NCI-H2196 treated with DMSO at 0.1 percent for 48 hours (cell line): ENCODE results near the gene TNN.

Experiments
- DNase-seq: peaks from one replicate; lab custom pipeline; 2025; ENCODE audit not compliant: unreplicated experiment; lab: John Stamatoyannopoulos, UW

TNN gene

DNA sequence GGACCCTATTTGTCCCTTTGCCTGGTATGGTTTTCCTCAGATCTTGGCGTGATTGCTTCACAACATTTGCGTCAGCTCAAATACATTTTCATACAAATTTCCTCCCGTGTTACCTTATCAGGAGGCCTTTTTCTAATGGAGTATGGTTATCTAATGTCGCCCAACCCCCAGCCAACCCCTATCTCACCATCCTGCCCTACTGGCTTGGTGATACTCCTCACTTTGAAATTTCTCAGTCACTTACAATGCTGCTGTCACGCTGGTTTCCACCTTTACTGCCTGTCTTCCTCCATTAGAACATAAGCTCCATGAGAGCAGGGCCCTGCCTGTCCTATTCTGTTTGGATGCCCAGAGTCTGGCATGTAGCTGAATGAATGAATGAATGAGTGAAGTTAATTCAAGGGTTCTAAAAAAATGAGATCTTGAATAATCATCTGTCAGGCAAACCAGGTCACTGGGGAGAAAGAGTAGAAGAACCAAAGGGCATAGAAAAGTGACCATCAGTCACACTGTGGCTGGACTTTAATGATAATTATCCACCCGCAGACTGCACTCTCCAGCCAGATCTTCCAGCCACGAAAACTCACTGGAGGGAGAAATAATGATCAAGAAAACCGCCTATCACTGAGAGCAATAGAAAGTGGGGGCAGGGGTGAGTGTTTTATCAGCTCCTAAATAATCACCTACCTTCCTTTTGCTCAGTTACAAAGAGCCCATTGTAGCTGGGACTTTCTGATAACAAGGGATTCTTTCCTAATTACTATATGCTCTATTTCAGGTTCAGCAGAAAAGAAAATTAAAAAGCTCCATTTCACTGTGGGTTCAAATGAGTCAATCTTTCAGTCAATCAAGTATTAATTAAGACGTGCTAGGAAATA is 103.6 kb downstream of the TNN start:
- no peak for DNase-seq

DNA sequence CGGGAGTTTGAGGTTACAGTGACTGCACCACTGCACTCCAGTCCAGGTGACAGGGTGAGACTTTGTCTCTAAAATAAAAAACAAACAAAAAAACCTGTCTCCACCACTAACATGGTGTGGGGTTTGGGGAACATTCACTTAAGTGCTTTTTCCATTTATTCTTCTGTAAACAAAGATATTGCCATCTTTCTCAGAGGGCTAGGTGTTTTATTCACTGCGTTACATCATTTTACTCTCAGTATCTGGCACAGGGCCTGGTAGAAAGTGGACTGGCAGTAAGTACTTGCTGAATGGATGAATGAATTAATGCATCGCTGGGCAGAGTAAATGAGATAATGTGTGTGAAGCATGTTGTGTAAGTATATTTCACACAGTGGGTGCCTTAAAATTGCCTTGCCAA is 104.9 kb downstream of the TNN start:
- DNase-seq: no peak

DNA sequence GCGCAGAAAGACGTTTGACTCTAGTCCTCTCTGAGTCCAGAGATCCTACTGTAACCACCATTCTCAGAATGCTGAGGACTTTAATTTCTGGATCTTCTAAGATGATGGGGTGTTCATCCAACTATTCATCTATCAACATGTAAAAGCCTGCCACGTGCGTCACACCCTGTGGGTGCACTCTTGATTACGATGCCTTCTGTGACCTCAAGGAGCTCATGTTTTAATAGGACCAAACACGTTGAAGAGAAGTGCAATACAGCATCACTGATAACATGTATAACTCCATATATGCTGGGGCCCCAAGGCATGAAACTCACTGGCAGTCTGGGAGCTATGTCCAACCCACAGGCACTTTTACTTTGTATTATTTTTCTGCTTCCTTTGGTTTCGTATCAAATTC is 105.9 kb downstream of the TNN start:
- DNase-seq: no peak

DNA sequence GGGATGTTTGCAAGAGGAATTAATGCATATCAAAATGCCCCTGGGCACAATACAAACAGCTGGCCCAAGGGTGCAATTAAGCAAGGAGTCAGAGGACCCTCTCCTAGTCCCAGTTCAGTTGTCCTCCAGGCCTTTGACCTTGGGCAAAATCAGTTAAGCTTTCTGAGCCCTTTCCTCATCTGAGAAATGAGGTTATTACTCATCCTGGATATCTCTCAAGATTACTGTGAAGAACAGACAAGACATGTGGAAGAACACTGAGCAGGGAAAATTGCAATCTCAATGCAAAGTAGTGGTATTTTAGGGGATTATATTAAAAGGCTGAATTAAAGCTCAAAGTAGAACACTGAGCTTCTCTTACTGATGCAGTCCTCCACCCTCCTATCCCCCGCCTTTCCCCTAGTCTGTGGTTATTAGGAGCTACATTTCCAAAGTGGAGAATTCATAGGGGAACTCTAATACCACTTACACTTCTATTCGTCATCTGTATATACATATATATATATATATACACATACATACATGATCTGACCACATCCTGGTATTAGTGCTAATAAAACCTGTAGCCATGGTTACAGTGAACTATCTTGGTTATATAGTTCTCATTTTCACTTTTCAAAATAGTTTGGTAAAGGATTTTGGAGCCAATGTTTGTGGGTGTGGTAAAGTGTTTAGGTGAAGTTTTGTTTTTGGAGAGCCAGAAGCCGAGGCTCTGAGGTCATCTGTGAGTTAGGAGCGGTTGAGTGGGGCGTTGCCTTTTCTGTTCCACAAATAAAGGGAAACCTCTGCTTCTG is 106.9 kb downstream of the TNN start:
- no peak for DNase-seq

DNA sequence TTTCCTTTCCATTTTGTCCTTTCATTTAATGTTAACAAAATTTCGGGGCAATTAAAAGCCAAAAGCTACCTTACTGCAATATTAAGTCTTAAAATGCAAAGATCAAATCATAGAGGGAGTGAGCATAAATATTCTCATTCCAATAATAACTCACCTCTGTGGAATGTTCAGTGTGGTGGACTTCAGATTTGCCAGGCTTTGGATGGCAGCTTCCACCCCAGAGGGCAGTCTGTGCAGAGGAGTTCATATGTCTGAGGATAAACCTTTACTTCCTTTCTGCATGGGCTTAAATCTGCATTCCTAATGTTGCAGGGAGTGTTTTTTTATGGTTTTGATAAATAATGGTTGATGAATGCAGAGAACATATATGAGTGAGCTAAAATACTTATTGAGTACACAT is 108.6 kb downstream of the TNN start:
- DNase-seq: no peak

DNA sequence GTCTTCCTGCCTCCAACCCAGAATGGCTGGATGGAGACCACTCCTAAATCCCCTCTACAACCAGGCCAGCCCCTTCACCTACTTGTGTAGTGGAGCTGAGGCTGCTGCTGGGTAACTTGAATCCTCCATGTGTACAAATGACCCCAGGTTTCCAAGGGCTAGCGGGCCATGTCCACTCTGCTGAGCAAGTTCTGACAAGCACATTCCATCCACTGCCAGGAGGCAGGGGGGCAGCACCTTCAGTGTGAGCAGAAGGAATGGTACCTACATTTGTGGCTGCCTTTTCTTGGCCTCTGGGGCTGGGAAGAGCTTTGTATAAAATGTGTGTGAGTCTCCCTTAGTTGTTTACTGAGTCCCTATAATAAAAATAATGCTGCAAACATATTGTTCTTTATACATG is 110.4 kb downstream of the TNN start:
- DNase-seq: no peak

DNA sequence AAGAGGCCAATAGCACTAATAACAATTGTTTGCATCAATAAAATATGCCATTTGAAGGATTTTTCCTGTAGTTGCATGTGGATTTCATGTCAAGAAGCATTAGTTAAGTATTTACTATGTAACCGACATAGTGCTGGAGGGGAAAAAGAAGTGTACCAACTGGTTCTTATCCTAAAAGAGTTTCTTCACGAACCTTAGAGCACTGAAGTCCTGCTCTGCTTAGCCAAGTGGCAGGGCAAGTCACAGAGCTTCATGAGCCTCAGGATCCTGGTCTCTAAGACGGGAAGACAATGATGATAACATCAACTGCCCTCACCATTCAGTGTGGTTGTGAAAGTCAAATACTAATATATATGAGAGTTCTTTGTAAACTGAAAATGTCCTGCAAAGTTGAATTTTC is 110.8 kb downstream of the TNN start:
- no peak for DNase-seq

DNA sequence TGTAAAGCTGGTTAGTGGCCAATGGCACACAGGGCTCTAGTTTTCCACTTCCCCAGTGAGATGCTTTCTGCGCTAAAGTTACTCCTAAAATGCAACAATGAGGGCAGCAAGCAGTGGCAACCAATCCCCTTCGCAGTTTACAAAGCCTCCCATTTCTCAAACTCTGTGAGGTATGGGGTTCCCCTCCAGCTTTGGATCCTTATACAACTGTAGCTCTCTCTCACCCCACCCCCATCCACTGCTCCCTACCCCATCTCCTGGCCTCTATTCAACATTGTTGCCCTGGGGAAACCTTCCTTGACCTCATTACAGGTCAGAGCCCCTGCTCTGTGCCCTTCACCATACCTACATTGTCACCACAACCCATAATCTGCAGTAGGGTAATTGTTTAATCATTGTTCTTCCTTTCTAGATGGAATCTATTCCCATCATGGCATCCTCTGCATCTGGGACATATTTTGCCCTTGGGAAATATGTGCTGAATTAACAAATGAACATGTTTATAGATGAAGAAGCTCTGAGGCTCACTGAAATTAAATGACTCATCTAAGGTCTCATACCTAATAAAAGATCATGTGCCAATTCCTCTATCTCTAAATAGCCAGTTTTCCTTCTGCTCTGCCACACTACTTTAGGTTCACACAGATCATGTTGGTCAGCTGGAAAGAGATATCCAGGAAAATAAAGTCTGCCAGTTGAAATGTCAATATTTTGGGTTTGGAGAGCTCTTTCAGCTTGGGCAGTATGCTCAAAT is 112.4 kb downstream of the TNN start:
- no peak for DNase-seq

DNA sequence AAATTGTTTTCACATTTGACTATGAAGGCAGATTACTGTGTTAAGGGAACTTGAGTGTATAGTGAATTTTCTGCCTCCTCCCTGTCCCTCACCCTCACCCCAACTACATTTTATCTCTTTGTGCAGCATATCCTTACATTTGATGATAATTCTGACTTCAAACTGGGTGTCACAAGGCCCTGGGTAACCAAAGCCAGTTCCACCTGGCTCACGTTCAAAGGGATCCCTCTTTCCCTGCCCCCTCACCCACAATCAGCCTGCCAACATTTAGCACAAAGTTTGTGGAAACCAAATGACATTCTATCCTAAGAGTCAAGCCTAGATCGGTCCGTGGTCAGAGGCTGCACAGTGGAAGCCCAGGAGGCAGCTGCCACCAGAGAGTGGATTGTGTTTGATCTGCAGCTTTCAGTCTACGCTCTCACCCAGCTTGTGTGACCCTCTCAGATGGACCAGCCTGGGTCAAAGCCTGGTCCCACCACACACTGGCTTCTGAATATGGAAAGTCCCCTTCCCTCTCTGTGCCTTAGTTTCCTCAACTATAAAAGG is 114.6 kb downstream of the TNN start:
- no peak for DNase-seq

DNA sequence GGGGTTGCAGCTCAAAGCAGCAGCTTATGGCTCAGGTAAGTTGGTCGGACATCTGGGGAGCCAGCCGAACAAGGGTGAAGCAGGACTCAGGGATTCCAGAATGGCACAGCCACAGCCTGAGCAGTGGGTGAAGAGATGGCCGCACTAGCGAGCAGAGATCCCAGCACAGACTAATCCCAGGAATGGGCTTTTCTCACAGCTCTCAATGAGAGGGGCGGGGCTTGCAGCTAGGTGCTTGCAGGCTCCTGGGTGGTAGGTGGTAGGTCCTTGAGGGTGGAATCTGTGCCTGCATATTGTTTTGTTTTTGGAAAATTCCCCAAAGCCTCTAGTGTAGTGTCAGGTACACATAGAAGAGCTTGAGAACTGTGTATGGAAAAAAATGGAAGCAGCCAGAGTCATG is 116.0 kb downstream of the TNN start:
- DNase-seq: no peak

DNA sequence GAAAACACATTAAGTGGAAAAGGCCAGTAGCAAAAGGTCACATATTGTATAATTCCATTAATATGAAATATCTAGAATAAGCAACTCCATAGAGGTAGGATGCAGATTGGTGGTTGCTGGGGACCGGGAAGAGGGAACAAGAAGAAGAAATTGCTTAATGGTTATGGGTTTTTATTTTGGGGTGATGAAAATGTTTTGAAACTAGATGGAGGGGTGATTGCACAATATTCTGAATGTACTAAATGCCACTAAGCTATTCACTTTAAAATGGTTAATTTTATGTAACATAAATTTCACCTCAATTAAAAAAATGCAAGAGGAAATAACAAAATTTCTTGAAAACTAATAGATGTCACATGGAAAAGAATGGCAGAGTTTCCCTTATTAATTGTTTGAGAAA is 118.3 kb downstream of the TNN start:
- DNase-seq: no peak

DNA sequence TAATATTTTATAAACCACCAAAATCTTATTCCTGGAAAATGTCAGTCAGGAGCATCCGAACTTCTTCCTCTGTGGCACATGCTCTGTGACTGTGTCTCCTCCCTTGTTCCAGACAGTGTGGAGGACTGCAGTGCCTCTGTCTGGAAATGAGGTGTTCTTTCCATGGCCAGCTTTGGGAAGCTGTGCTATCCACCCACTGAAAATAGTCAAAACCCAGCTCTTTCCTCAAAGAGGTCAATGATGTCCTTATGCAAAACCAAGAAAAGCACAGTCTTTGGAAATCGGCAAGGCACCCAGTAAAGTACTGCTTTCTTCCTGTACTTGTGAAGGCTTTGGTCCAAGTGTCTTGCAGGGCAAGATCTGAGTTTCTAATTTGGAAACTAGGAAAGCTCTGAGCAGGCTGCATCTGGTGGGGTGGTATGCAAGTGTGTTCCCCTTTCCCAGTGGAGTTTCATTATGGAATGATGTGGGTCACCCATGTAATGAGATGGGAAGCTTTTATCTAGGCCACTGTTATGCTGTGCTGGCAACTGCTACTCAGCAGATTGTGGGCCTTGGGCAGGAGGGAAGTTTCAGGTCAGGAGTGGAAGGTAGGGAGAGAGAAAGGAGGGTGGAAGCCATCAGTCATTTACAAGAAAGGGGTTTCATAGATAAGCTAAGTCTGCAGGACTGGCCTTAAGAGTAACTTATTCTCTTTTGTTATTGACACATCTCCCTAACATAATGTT is 119.0 kb downstream of the TNN start:
- no peak for DNase-seq

DNA sequence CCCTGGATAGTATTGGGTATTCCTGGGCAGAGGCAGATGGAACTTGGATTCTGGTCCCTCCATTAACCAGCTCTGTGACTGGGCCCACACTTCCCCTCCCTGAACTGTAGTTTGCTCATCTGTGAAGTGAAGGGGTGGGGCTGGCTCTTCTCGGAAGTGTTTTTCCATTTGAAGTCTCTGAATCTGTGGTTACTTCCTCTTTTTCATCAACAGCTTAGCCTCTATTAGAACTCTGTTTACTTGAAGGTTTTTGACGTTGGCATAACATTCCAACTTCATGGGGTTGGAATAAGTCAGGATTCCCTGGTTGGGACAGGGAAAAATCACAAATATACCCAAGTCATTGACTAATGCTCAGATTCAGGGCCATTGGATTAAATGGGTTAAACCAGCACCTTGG is 121.3 kb downstream of the TNN start:
- DNase-seq: no peak

DNA sequence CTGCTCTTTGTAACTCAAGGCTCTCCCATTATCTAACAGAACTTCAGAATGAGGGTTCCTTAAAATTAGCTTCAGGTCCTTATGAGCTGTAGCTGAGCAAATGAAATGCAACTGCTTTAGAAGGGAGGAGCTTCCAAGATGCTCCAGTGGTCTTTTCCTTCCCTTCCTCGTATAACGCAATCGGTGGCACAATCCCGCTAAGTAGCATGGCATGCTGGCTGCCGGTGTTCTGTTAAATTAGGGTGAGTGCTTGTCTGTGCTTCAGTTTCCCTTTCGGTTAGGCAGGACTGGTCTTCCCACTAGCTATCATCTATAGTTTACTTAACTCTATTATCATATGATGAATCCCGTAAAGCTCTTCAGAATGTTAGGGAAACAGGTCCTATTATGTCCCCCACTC is 124.0 kb downstream of the TNN start:
- DNase-seq: no peak

DNA sequence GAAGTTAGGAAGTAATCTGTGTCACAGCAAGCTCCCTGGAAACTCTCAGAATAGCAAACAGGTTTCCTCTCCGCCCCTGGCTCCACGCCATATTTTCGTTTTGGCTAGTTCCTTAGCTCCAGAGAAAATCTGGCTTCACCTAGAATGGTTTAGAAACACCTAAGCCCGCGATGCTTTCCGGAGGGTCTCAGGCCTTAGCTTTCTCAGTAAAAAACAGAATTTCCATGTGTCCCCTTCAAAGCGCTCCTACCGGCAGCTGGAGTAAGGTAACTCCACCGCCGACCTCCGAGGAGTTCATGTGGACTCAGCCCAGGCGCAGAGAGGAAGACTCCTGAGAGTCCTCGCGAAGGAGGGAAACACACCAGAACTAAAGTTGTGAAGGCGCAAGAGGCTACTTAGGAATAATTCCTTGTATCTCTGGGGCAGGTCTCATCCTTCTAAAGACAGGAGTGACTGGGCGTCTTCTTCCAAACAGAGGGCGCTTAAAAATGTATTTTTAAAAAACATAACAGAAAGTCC is 124.5 kb downstream of the TNN start:
- DNase-seq: no peak

DNA sequence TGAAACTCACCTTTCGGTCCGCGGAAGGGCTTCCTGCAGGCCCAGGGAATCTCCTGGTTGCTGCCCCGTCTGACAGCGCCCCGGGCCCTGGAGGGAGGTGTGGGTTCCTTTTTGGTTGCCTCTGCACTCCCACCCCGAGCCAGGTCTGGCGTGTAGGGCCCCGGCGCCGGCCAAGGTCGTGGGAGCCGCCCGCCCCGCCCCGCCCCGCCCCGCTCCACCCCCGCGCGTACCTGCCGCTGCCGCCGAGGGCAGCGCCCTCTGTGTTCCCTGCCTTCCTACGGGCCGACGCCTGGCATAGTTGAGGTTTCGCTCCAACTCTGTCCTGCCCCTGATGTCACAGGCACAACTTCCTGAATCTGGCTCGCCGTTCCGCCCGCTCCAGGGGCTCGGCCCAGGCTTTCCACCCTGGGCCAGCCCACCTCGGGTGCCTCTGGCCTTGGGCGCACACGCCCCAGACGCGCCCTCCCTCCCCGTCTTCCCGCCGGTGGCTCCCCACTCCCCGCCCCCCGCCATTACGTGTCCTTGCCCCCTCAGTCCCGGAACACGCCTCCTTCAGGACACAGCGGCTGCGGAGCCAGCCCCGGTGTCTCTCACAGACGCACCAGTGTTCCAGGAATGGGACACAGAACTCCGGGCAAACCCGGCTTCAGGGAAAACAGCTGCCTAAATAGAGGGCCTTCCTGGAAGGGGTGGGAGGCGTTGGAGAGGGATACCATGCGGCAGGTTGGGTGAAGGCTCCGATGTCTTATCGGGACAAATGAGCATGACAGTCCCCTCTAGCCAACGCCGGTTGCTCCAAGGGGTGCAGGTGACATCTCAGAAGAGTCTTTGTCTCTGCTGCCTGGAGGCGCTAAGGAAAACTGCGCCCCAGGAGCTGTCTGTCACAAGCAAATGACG is 125.2 kb downstream of the TNN start, which contains the start of gene KIAA0040:
TSS of gene KIAA0040 (minus strand) at position 147 of the 897 bp plus-strand sequence. CDS start 31,763 bp downstream, outside the sequence.
- DNase-seq: no peak

DNA sequence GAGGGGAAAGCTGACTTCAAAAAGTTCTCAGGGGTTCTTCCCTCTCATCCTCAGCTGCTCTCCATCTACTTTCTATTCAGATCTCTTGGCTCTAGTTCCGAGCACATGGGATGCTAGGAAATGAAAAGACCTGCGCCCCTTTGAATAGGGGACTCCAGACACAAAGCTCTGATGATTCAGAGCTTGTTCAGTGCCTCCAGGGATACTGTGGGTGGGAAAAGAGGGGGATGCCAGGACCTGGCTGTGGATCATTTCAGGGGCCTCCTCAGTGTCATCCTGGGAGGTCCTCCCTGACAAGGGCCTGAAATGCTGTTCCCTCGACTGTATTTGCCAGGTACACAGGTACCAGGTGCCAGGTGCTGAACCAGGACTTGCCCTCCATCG is 125.9 kb downstream of the TNN start:
- DNase-seq: no peak

DNA sequence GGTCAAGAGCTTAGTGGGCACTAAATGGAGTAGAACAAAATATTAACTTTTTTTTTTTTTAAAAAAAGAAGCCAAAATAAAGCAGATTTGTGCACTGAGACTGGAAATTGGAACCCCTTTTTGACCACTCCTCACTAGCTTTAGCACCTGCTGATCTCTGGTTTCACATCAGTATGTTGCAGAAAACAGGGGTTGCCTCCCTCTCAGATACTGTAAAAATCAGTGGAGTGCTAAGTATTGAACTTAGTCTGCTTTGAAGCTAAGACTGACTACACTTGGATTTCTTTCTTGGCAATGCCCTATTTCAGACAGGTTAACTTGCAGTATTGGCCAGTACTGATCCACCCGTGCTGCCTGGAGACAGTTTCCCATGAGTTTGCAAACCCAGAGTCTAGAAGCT is 127.6 kb downstream of the TNN start:
- DNase-seq: no peak

DNA sequence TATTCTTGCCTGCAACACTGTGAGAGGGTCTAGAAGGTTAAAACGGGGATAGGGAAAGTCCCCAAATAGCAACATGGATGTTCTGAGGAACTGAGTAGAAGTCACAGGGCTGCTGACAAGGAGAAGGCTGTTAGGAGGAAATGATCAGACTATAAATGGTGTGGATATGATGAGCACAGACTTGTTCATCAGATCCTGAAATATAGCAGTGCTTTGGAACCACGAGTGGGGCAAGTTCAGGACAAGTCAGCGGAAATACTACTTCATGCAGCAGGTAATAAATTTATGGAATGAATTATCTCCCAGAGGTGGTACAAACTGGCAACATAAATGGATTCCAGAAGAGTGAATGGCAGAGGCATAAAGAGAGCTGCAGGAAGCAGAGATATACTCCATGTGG is 128.2 kb downstream of the TNN start:
- no peak for DNase-seq
